ENCODE results near the gene DCUN1D3.

- no peak for TF ChIP-seq POLR2A (IDR thresholded peaks at IDR 0.05)
- TF ChIP-seq, protein P1, sequence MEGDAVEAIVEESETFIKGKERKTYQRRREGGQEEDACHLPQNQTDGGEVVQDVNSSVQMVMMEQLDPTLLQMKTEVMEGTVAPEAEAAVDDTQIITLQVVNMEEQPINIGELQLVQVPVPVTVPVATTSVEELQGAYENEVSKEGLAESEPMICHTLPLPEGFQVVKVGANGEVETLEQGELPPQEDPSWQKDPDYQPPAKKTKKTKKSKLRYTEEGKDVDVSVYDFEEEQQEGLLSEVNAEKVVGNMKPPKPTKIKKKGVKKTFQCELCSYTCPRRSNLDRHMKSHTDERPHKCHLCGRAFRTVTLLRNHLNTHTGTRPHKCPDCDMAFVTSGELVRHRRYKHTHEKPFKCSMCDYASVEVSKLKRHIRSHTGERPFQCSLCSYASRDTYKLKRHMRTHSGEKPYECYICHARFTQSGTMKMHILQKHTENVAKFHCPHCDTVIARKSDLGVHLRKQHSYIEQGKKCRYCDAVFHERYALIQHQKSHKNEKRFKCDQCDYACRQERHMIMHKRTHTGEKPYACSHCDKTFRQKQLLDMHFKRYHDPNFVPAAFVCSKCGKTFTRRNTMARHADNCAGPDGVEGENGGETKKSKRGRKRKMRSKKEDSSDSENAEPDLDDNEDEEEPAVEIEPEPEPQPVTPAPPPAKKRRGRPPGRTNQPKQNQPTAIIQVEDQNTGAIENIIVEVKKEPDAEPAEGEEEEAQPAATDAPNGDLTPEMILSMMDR (IDR thresholded peaks at IDR 0.05) = no peak
Observed at GRCh38 chr16:20853981-20854620, 46.1 kb downstream of the DCUN1D3 start.

Measured in body of pancreas (tissue), 4 donors.